Ureter (tissue), 1 donor: ENCODE measurements around the gene DLG2. TPM values are rescaled to one million over a fixed set of nuclear protein-coding genes. Genes with fewer than 3 reads are reported as not detected.
"Not testable (repeated sequence)": the region's sequence is repeated elsewhere in the genome, so short reads cannot be mapped to it uniquely, and the experiment has no call there.

Experiments
- DNase-seq: peaks from one replicate; pipeline ENCODE4 v3.0.0-alpha.2; 2020; ENCODE audit warnings: low spot score
- total RNA-seq: library from RNA; stranded (reverse); gene quantifications from one replicate; pipeline ENCODE4 v1.2.4, GENCODE V29; 2023
- donor health status: DM: yes; HTN: yes; CAD: no.

DLG2 gene
- total RNA-seq, 1 donor from 2014 or later, result 19.5 TPM

GRCh38 chr11:85232559-85232958 is 394.6 kb downstream of the DLG2 start:
- no peak for DNase-seq

- DNase-seq, result no peak
These were observed 395.6 kb downstream of the DLG2 start for GRCh38 chr11:85231588-85231987.

GRCh38 chr11:85229723-85230122 is 397.4 kb downstream of the DLG2 start:
- DNase-seq, result not testable (repeated sequence)

- no peak for DNase-seq
These were observed 430.2 kb downstream of the DLG2 start for GRCh38 chr11:85196968-85197367.

GRCh38 chr11:85195934-85196333 is 431.2 kb downstream of the DLG2 start:
- DNase-seq, result no peak

- no peak for DNase-seq
These were observed 439.2 kb downstream of the DLG2 start for GRCh38 chr11:85187992-85188391.

GRCh38 chr11:85184721-85185120 is 442.4 kb downstream of the DLG2 start:
- DNase-seq, result no peak

GRCh38 chr11:85182441-85183387 is 444.4 kb downstream of the DLG2 start:
- no peak for DNase-seq

GRCh38 chr11:85180528-85180927 is 446.6 kb downstream of the DLG2 start:
- no peak for DNase-seq

GRCh38 chr11:85171648-85172257 is 455.4 kb downstream of the DLG2 start:
- no peak for DNase-seq

GRCh38 chr11:85170184-85170583 is 457.0 kb downstream of the DLG2 start:
- DNase-seq, result no peak

GRCh38 chr11:85167471-85167870 is 459.7 kb downstream of the DLG2 start:
- no peak for DNase-seq

GRCh38 chr11:85167038-85167437 is 460.1 kb downstream of the DLG2 start:
- no peak for DNase-seq

- no peak for DNase-seq
These were observed 461.3 kb downstream of the DLG2 start for GRCh38 chr11:85165819-85166218.

GRCh38 chr11:85164743-85165142 is 462.4 kb downstream of the DLG2 start:
- DNase-seq, result no peak

- DNase-seq, result no peak
These were observed 472.9 kb downstream of the DLG2 start for GRCh38 chr11:85154294-85154693.

- DNase-seq, result no peak
These were observed 489.5 kb downstream of the DLG2 start for GRCh38 chr11:85137597-85137996.

GRCh38 chr11:85133636-85134035 is 493.5 kb downstream of the DLG2 start:
- DNase-seq, result no peak

GRCh38 chr11:85132851-85133585 is 494.1 kb downstream of the DLG2 start:
- no peak for DNase-seq

GRCh38 chr11:85127349-85127748 is 499.8 kb downstream of the DLG2 start:
- no peak for DNase-seq

- no peak for DNase-seq
These were observed 503.4 kb downstream of the DLG2 start for GRCh38 chr11:85123752-85124231.

- DNase-seq, result no peak
These were observed 509.0 kb downstream of the DLG2 start for GRCh38 chr11:85118151-85118550.
